GM19452 (cell line): ENCODE data around the gene PEAK1.
"Not testable (repeated sequence)": the region's sequence is repeated elsewhere in the genome, so short reads cannot be mapped to it uniquely, and the experiment has no call there.

Experiments
- ATAC-seq: cut with Tn5 transposase; IDR thresholded peaks from one replicate; pipeline ENCODE4 v1.9.1; 2021; ENCODE audit not compliant: unreplicated experiment

PEAK1 gene

GRCh38 chr15:77406173-77406759 is 13.6 kb downstream of the PEAK1 start:
- ATAC-seq: not testable (repeated sequence)

GRCh38 chr15:77402740-77403379 is 17.0 kb downstream of the PEAK1 start:
- ATAC-seq: no peak

- ATAC-seq: no peak
Measured at GRCh38 chr15:77400258-77400657, 19.6 kb downstream of the PEAK1 start.

DNA sequence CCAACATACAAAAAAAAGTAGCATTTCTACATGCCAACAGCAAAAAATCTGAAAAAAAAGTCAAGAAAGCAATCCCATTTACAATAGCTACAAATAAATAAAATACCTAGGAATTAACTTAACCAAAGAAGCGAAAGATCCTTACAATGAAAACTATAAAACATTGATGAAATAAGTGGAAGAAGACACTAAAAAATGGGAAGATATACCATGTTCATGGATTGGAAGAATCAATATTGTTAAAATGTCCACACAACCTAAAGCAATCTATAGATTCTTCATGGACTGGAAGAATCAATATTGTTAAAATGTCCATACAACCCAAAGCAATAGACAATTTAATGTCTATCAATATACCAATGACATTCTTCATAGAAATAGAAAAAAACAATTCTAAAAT is 21.0 kb downstream of the PEAK1 start:
- ATAC-seq: no peak

- ATAC-seq: no peak
Measured at GRCh38 chr15:77396692-77397091, 23.2 kb downstream of the PEAK1 start.

DNA sequence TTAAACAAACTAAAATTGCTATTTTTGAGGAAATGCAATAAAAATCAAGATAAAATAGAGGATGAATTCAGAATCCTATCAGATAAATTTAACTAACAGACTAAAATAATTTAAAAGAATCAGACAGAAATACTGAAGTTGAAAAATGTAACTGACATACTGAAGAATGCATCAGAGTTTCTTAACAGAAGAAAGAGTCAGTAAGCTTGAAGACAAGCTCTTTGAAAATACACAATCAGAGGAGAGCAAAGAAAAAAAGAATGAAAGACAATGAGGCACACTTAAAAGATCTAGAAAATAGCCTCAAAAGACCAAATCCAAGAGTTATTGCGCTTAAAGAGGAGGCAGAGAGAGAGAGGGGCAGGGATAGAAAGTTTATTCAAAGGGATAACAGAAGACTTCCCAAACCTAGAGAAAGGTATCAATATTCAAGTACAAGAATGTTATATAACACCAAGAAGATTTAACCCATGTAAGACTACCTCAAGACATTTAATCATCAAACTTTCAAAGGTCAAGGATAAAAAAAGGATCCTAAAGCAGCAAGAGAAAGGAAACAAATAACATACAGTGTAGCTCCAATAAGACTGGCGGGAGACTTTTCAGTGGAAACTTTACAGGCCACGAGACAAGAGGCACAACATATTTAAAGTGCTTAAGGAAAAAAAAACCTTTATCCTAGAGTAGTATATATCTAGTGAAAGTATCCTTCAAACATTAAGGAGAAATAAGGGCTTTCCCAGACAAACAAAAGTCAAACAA is 24.7 kb downstream of the PEAK1 start:
- ATAC-seq: no peak

GRCh38 chr15:77393471-77393840 is 26.4 kb downstream of the PEAK1 start:
- ATAC-seq: no peak

DNA sequence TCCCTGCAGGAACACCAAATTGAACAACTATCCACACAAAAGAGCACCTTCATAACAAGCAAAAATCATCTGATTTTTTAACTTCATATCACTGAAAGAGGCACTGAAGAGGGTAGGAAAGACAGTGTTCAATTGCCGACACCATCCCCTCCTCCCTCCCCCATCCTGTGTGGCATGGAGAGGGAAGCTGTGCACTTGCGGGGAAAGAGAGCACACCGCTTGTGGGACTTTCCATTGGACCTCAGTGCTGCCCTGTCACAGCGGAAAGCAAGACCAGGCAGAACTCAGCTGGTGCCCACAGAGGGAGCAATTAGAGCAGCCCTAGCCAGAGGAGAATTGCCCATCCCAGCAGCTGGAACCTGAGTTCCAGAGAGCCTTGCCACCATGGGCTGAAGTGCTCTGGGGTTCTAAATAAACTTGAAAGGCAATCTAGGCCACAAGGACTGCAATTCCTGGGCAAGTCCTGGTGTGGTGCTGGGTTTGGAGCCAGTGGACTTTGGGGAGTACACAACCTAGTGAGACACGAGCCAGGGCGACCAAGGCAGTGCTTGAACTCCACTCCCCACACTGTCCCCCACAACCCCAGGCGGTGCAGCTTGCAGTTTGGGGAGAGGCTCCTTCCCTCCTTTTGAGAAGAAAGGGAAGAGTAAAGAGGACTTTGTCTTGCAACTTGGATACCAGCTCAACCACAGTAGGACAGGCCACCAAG is 27.0 kb downstream of the PEAK1 start:
- ATAC-seq: no peak

GRCh38 chr15:77391372-77391951 is 28.4 kb downstream of the PEAK1 start:
- no peak for ATAC-seq

DNA sequence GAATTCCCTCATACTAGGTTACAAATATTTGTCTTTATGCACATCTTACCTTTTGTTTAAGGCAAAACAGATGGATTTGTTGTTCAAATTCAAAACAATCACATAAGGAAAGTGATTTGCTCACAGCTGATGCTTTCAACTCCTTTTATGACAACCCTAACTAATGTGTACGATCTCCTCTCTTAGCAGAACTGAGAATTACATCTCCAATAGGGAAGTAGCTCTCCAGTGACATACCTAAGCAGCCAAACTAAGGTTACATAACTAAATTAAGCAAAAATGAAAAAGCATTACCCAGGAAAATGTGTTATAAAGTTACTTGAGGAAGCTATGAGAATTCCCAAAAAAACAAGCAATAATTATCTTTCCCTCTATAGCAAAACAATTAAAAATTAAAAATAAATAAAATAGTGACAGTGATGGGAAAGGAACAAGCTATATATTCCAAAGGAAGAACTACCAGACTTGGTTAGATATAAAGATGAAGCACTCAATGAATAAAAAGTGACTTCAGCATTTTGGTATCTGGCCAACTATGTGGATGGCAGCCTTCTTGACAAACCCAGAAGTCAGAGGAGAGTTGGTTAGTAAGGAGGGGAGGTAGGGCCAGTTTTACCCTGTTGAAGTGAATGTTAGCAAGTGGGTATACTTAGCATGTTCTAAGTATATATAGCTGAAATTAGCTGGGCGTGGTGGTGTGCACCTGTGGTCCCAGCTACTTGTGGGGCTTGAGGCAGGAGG is 32.4 kb downstream of the PEAK1 start:
- ATAC-seq: no peak

- ATAC-seq: no peak
Measured at GRCh38 chr15:77386626-77387025, 33.3 kb downstream of the PEAK1 start.

DNA sequence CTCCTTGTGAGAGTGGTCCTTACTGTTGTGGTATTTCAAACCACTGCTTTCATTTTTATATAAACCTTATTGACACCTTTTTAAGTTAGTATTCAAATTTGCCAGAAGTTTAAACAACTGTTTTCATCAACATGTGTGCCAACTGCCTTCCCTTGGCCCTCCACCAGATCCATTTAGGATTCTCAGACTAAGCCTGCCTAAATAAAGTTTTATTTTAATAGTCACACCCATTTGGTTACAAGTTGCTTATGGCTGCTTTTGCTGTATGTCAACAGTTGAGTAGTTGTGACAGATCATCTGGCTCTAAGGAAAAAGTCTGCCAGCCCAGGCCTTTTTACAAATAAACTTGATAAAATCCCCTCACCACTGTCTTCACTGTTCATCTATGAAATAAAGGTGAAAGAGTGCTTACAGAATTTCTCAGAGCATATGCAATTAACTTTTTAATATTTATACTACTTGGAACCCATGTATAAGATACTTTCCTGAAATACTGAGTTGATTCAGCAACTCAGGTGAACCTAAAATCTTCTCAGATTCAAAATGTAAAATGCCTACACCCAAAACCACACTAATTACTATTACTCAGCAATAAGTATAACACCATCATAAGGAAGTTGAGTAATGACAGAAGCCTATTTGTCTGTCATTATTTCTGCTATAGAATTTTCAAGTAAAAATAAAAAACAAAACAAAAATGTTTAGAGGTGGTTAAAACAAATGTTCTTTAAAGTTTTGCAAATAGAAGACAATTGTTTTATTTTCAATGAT is 35.1 kb downstream of the PEAK1 start:
- no peak for ATAC-seq

DNA sequence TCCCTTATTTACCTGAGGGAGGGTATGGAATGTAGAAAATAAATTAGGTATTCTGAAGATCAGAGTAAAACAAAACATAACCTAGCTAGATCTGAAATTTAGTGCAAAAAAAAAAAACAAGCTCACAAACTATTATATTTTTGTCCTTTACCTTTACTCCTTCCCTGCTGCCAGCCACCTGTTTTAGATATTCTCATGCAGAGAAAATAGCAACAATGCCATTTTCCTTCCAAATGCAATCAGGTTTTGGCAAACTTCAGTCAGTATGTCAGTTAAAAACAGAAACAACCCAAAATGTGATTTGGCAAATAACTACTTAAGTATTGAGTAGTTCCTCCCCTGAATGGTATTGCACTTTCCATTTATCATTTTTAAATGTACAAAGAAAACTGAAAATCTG is 35.8 kb downstream of the PEAK1 start:
- no peak for ATAC-seq

DNA sequence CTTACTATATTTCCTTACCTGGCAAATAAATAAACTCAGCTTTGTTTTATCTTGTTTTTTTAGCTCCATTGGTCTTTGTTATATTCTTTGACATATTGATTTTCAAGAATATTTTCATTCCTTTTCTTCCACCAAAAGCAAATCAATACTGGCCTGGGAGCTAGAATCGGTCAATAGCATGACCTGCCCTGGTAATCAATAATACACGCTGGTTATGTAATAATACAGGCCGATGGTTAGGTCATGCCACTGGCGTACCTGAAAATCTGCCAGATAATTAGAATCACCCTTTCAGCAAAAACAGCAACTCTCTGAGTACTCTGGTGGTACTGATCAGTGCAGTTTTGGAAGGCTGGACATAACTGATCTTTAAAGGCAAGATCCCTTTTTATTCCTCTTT is 39.9 kb downstream of the PEAK1 start:
- no peak for ATAC-seq

- no peak for ATAC-seq
Measured at GRCh38 chr15:77376770-77377169, 43.1 kb downstream of the PEAK1 start.

- no peak for ATAC-seq
Measured at GRCh38 chr15:77375133-77375532, 44.8 kb downstream of the PEAK1 start.

DNA sequence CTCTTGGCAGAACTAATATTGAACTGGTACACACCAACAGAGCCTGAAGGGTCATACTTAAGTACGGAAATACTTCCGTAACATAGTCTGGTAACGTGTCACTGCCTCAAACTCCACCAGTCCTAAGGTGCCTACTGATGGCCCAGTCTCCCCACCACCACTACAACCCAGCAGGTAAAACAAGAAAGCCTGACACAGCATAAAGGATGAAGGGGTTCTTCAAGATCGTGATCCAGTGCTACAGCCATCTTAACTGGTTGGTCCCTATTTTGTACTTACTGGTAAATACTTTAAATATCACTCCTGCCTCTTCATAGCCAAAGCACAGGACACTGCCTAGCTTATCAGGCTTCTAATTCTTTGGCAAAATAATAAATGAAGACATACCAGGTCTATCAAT is 46.5 kb downstream of the PEAK1 start:
- no peak for ATAC-seq

GRCh38 chr15:77371850-77372563 is 47.9 kb downstream of the PEAK1 start:
- ATAC-seq: no peak

GRCh38 chr15:77370580-77370979 is 49.3 kb downstream of the PEAK1 start:
- no peak for ATAC-seq
